Measurements from ENCODE around the gene PGR.

- no peak for TF ChIP-seq EZH2 (IDR thresholded peaks at IDR 0.05; ENCODE audit: low read length, unreplicated experiment)
- TF ChIP-seq, protein P1, sequence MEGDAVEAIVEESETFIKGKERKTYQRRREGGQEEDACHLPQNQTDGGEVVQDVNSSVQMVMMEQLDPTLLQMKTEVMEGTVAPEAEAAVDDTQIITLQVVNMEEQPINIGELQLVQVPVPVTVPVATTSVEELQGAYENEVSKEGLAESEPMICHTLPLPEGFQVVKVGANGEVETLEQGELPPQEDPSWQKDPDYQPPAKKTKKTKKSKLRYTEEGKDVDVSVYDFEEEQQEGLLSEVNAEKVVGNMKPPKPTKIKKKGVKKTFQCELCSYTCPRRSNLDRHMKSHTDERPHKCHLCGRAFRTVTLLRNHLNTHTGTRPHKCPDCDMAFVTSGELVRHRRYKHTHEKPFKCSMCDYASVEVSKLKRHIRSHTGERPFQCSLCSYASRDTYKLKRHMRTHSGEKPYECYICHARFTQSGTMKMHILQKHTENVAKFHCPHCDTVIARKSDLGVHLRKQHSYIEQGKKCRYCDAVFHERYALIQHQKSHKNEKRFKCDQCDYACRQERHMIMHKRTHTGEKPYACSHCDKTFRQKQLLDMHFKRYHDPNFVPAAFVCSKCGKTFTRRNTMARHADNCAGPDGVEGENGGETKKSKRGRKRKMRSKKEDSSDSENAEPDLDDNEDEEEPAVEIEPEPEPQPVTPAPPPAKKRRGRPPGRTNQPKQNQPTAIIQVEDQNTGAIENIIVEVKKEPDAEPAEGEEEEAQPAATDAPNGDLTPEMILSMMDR (conservative IDR thresholded peaks at IDR 0.05; ENCODE audit: low read depth, low read length): no peak
- no peak for TF ChIP-seq EZH2phosphoT487 (IDR thresholded peaks at IDR 0.05; ENCODE audit: borderline replicate concordance, low read length)
Observed at GRCh38 chr11:101035872-101036271, 93.7 kb downstream of the PGR start.
